Bronchial epithelial cell (primary cell): Measurements from ENCODE around the gene KIF3A. TPM values are rescaled to one million over a fixed set of nuclear protein-coding genes. Genes with fewer than 3 reads are reported as not detected.

Source experiments
- DNase-seq: peaks from one replicate; pipeline ENCODE4 v3.0.0-alpha.2; 2010; ENCODE audit warnings: low read depth
- FAIRE-seq: peaks from 2 replicates; lab custom pipeline; 2011; peaks lifted over from hg19 to GRCh38; lab: Jason Lieb, UNC
- H3K27me3 ChIP-seq: 2 replicates; pipeline ENCODE4 v1.5.1; 2011; ENCODE audit warnings: low read length; ENCODE audit not compliant: control insufficient read depth, insufficient read depth
- H3K36me3 ChIP-seq: 2 replicates; pipeline ENCODE4 v1.5.1; 2011; ENCODE audit warnings: low read length; ENCODE audit not compliant: control insufficient read depth, insufficient read depth
- H3K4me3 ChIP-seq: 2 replicates; pipeline ENCODE4 v1.5.1; 2011; ENCODE audit warnings: mild to moderate bottlenecking, low read depth, low read length, control low read depth
- CTCF ChIP-seq: IDR thresholded peaks from 2 replicates; pipeline ENCODE4 v1.5.1; 2011; ENCODE audit warnings: mild to moderate bottlenecking, moderate library complexity, low read length, control low read depth, inconsistent platforms; ENCODE audit not compliant: insufficient read depth, severe bottlenecking
- total RNA-seq: library from RNA; depleted of rRNA; stranded (reverse); fragments of >200 nt; gene quantifications from 2 replicates; pipeline ENCODE4 v1.2.1, GENCODE V29; 2014

KIF3A gene
- total RNA-seq, 1 donor from 2014 or later = 6.8 TPM

- no peaks in the 10 kb centered on the region for H3K36me3 ChIP-seq
- FAIRE-seq = no peak
- H3K27me3 ChIP-seq = no peaks in the 10 kb centered on the region
- TF ChIP-seq CTCF = no peak
- no peak overlapping the region for H3K4me3 ChIP-seq
- no peak for DNase-seq
Measured at GRCh38 chr5:132774406-132774805, 37.1 kb upstream of the KIF3A start.

- Histone ChIP-seq H3K27me3 (no peaks in the 10 kb centered on the region), H3K36me3 (no peaks in the 10 kb centered on the region), H3K4me3 (no peak overlapping the region)
- FAIRE-seq = no peak
- no peak for DNase-seq
- TF ChIP-seq CTCF = no peak
Measured at GRCh38 chr5:132773601-132774355, 36.4 kb upstream of the KIF3A start.

GRCh38 chr5:132773114-132773513, 35.8 kb upstream of the KIF3A start:
- Histone ChIP-seq H3K27me3 (no peaks in the 10 kb centered on the region), H3K36me3 (no peaks in the 10 kb centered on the region), H3K4me3 (no peak overlapping the region)
- no peak for TF ChIP-seq CTCF
- DNase-seq (no peak), FAIRE-seq (no peak)

GRCh38 chr5:132772291-132773070, 35.1 kb upstream of the KIF3A start:
- no peak for TF ChIP-seq CTCF

GRCh38 chr5:132771503-132771998, 34.2 kb upstream of the KIF3A start:
- TF ChIP-seq CTCF = no peak
- Histone ChIP-seq H3K27me3 (no peaks in the 10 kb centered on the region), H3K36me3 (no peaks in the 10 kb centered on the region), H3K4me3 (no peak overlapping the region)
- DNase-seq = no peak
- no peak for FAIRE-seq

More at GRCh38 chr5:132772291-132773070, 35.1 kb upstream of the KIF3A start:
- H3K4me3 ChIP-seq = no peak overlapping the region
- no peak for FAIRE-seq
- H3K36me3 ChIP-seq = no peaks in the 10 kb centered on the region
- DNase-seq = no peak
- H3K27me3 ChIP-seq = no peaks in the 10 kb centered on the region
